Fibroblast of lung (primary cell): ENCODE results near the gene CCL2. TPM values are rescaled to one million over a fixed set of nuclear protein-coding genes. Genes with fewer than 3 reads are reported as not detected.

Experiments
- DNase-seq, 2 donors: peaks; one replicate each; pipeline versions ENCODE4 v3.0.0 to v3.0.0-alpha.2; 2010; ENCODE audit warnings: low read depth in 2 of 2
- H2AFZ ChIP-seq: 2 replicates; pipeline ENCODE4 v1.5.1; 2012; ENCODE audit warnings: low read length, control low read depth, inconsistent platforms
- H3K27ac ChIP-seq: 2 replicates; pipeline ENCODE4 v1.5.1; 2011; ENCODE audit warnings: low read length, control low read depth; ENCODE audit not compliant: insufficient read depth
- H3K27me3 ChIP-seq: 2 replicates; pipeline ENCODE4 v1.5.1; 2011; ENCODE audit warnings: mild to moderate bottlenecking, low read length; ENCODE audit not compliant: control insufficient read depth, insufficient read depth
- H3K36me3 ChIP-seq: 2 replicates; pipeline ENCODE4 v1.5.1; 2011; ENCODE audit warnings: low read length; ENCODE audit not compliant: control insufficient read depth, insufficient read depth
- H3K4me1 ChIP-seq: 2 replicates; pipeline ENCODE4 v1.5.1; 2011; ENCODE audit warnings: low read length; ENCODE audit not compliant: control insufficient read depth, insufficient read depth; ENCODE audit errors: extremely low read depth
- H3K4me2 ChIP-seq: 2 replicates; pipeline ENCODE4 v1.5.1; 2011; ENCODE audit warnings: low read length, control low read depth; ENCODE audit not compliant: insufficient read depth; ENCODE audit errors: extremely low read depth
- H3K4me3 ChIP-seq, 4 experiments: fragments of 200-600 bp in 1 of 4; sonication (generic) in 1 of 4; replicated peaks in 1 of 4; 2 replicates each; pipeline ENCODE4 v1.5.1; 2011 to 2016; ENCODE audit warnings: low read length in 4 of 4, low read depth in 3 of 4, mild to moderate bottlenecking in 3 of 4, control low read depth in 2 of 4, inconsistent platforms in 1 of 4, mixed read lengths in 1 of 4; ENCODE audit not compliant: insufficient read depth in 1 of 4; ENCODE audit errors: control extremely low read depth in 1 of 4
- H3K79me2 ChIP-seq: 2 replicates; pipeline ENCODE4 v1.5.1; 2012; ENCODE audit warnings: mild to moderate bottlenecking, low read length, inconsistent platforms; ENCODE audit not compliant: control insufficient read depth, insufficient read depth
- H3K9ac ChIP-seq: 2 replicates; pipeline ENCODE4 v1.5.1; 2011; ENCODE audit warnings: mild to moderate bottlenecking, low read length, control low read depth; ENCODE audit not compliant: insufficient read depth
- H3K9me3 ChIP-seq: 2 replicates; pipeline ENCODE4 v1.5.1; 2012; ENCODE audit warnings: low read depth, low read length; ENCODE audit not compliant: control insufficient read depth, insufficient read depth
- H4K20me1 ChIP-seq: 2 replicates; pipeline ENCODE4 v1.5.1; 2011; ENCODE audit warnings: low read length; ENCODE audit not compliant: control insufficient read depth, insufficient read depth; ENCODE audit errors: extremely low read depth
- CTCF ChIP-seq, 2 donors: IDR thresholded peaks in 1 of 2; conservative IDR thresholded peaks in 1 of 2; 1 replicate in 1 of 2; 2 replicates in 1 of 2; pipeline ENCODE4 v1.5.1; 2011 to 2012; ENCODE audit warnings: low read length in 2 of 2, control low read depth in 1 of 2, inconsistent platforms in 1 of 2, low read depth in 1 of 2, mild to moderate bottlenecking in 1 of 2
- EZH2 ChIP-seq: IDR thresholded peaks from 2 replicates; pipeline ENCODE4 v1.5.1; 2012; ENCODE audit warnings: low read length, control low read depth, mild to moderate bottlenecking; ENCODE audit errors: missing control alignments
- polyA plus RNA-seq, 2 donors: library from polyadenylated mRNA; depleted of rRNA in 1 of 2; stranded (reverse) in 1 of 2; unstranded in 1 of 2; fragments of >200 nt; gene quantifications; 2 replicates each; pipeline ENCODE4 v1.2.1, GENCODE V29; 2011 to 2012; ENCODE audit warnings: missing spikeins in 1 of 2
- total RNA-seq: library from RNA; depleted of rRNA; stranded (reverse); fragments of >200 nt; gene quantifications from 2 replicates; pipeline ENCODE4 v1.2.1, GENCODE V29; 2014

Gene CCL2
- total and polyA plus RNA-seq, 2 donors (not counting 1 experiment from before 2014, with no cell fraction given), result 42.9 to 170 TPM

GRCh38 chr17:34257299-34257985 is 2.4 kb downstream of the CCL2 start:
- Histone ChIP-seq H3K4me2 (no peak overlapping the region), H3K9me3 (no peaks in the 10 kb centered on the region), H4K20me1 (no peaks in the 10 kb centered on the region), H3K9ac (no peak overlapping the region), H2AFZ (no peak overlapping the region), H3K36me3 (no peaks in the 10 kb centered on the region), H3K4me1 (peaks cover 22% of the 10 kb centered on the region), H3K27me3 (no peaks in the 10 kb centered on the region), H3K27ac (no peak overlapping the region), H3K4me3 (no peak overlapping the region), H3K79me2 (no peaks in the 10 kb centered on the region)
- TF ChIP-seq EZH2, result no peak
- DNase-seq, result peak in 1 of 2 donors; percentile 69

GRCh38 chr17:34257986-34258326 is 2.9 kb downstream of the CCL2 start:
- H3K9me3 ChIP-seq, result no peaks in the 10 kb centered on the region
- H3K79me2 ChIP-seq, result no peaks in the 10 kb centered on the region
- H3K4me2 ChIP-seq, result no peak overlapping the region
- TF ChIP-seq EZH2 (no peak), CTCF (conservative IDR thresholded peaks at IDR 0.05 in 1 of 2, IDR thresholded peaks at IDR 0.05 in 1 of 2; ENCODE audit: low read depth in 1 of 2, low read length in 2 of 2) (no peak)
- no peak overlapping the region for H2AFZ ChIP-seq
- H3K4me1 ChIP-seq, result peaks cover 21% of the 10 kb centered on the region
- no peak overlapping the region for H3K9ac ChIP-seq
- no peak overlapping the region for H3K27ac ChIP-seq
- no peak for DNase-seq
- H3K36me3 ChIP-seq, result no peaks in the 10 kb centered on the region
- no peak overlapping the region for H3K4me3 ChIP-seq
- H4K20me1 ChIP-seq, result no peaks in the 10 kb centered on the region
- no peaks in the 10 kb centered on the region for H3K27me3 ChIP-seq

GRCh38 chr17:34259146-34259545 is 4.1 kb downstream of the CCL2 start:
- H4K20me1 ChIP-seq, result no peaks in the 10 kb centered on the region
- no peaks in the 10 kb centered on the region for H3K36me3 ChIP-seq
- H3K9ac ChIP-seq, result no peak overlapping the region
- peaks cover 10% of the 10 kb centered on the region for H3K4me1 ChIP-seq
- peak overlapping the region; percentile 15 for H3K4me2 ChIP-seq
- DNase-seq, result peak in 1 of 2 donors; percentile 89
- TF ChIP-seq EZH2, result no peak
- TF ChIP-seq CTCF (conservative IDR thresholded peaks at IDR 0.05 in 1 of 2, IDR thresholded peaks at IDR 0.05 in 1 of 2; ENCODE audit: low read depth in 1 of 2, low read length in 2 of 2), result no peak
- no peaks in the 10 kb centered on the region for H3K9me3 ChIP-seq
- no peaks in the 10 kb centered on the region for H3K27me3 ChIP-seq
- no peaks in the 10 kb centered on the region for H3K79me2 ChIP-seq
- no peak overlapping the region for H3K27ac ChIP-seq
- H2AFZ ChIP-seq, result no peak overlapping the region
- no peak overlapping the region for H3K4me3 ChIP-seq
